ENCODE results near the gene MYH4.

MYH4 gene

DNA sequence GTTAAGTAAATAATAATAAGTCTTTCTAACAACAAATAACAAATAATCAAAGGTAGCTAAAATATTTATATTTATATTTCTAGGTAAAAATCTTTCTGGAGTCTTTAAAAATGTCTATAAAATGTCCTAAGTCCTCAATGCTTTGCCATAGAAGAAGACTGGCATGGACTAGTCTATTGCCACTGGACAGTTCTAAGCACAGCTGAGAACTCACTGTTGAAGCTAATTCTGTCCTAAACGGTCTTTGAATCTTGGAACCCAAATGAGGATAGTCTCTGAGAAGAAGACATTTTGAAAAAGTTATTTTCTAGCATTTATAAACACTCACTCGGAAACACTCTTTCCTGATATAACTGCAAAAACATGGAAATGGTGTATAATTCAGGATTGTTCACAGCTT lies 48.1 kb downstream of the MYH4 start:
- no peak for DNase-seq

- no peak for DNase-seq
These were observed 48.5 kb downstream of the MYH4 start for GRCh38 chr17:10420811-10421210.

- DNase-seq: no peak
These were observed 51.9 kb downstream of the MYH4 start for GRCh38 chr17:10417431-10417830.

DNA sequence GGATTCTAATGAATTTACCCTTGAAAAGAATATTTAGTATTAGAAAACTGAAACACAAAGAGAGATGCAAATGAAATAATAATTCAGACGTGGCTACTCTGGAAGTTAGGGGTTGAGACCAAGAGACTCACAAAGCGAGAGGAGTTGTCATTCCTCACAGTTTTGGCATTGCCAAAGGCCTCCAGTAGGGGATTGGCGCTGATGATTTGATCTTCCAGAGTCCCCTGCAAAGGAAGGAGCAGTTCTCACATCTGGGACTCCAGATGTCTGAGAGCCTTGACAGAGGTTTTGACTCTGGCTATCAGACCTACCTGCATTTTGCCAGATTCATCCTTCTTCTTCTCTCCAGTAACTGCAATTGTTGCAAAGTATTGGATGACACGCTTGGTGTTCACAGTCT lies 54.2 kb downstream of the MYH4 start:
- no peak for DNase-seq

DNA sequence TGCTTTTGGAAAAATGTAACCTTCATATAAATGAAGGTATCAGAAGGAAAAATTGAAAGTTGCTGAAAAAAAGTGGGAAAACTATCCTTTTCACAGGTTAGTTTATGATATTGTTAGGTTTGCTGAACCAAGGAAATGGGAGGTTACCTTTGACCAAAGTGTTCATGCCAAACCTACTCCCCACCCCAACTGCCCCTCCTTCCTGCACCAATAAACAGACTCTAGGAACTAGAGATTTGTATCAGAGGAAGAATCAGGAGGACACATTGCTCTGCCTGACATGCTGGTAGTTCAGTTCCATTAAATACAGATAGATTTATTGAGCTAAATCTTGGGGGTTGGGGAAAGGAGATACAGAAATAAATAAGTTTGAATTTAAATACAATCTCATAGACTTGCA lies 65.8 kb downstream of the MYH4 start:
- no peak for DNase-seq

- no peak for DNase-seq
These were observed 71.0 kb downstream of the MYH4 start for GRCh38 chr17:10398352-10398751.

DNA sequence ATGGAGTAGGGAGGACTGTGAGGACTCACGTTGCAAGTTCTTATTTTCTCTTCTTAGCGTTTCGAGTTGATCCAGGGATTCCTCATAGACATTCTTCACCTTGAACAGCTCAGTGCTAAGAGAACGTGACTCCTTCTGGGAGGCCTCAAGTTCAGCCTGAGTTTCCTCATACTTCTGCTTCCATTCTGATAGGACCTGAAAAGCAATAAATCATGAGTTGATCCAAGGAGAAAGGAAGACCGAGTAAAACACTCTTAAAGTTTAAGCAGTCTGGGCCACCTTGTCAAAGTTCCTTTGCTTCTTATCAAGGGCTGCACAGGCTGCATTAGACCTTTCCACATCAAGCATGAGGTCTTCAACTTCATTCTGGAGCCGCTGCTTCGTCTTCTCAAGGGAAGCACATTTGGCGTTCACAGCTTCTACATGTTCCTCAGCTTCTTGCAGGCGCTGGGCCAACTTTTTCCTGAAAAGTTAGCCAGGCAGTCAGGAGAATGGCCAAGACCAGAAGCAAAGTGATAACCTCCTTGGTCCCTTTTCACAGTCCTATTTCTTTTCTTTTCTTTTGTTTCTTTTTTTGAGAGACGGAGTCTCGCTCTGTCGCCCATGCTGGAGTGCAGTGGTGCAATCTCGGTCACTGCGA lies 72.7 kb downstream of the MYH4 start:
- no peak for DNase-seq

DNA sequence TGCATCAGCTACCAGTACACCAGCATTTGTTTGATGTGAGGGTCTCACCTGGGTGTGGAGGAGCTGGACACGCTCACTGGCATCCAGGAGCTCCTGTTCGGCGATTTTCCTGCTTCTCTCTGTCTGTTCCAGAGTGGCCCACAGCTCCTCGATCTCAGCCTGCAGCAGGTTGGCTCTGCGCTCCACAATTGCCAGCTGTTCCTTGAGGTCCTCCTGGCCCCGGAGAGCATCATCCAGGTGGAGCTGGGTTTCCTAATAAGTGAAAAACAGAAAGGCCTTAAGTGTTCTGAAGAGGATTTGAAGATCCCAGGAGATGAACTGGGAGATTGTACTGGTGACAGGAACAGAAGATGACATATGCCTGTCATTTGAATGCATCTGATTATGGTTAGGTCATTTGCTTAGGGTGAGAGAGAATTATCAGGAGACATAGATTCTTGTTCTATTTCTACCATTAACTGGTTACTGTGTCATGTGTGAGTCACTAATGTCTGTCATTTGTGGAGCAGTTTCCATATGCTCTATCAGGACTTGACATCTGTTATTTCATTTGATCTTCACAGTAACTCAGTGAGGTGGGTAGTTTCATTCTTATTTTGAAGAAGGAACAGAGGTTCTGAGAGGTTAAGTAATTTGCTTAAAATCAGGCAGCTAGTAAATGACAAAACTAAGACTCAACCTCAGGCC lies 75.0 kb downstream of the MYH4 start:
- DNase-seq: peak; percentile 88
